Natural killer cell (primary cell): ENCODE measurements around the gene SNCG. TPM values are rescaled to one million over a fixed set of nuclear protein-coding genes. Genes with fewer than 3 reads are reported as not detected.

Experiments
- ATAC-seq, 3 donors: fragments of 150-1000 bp in 2 of 3; fragments of 200-7000 bp in 1 of 3; cut with Tn5 transposase; 1 replicate in 1 of 3; 2 replicates in 2 of 3; pipeline ENCODE4 v1.10.0; 2021; ENCODE audit warnings: mild to moderate bottlenecking in 2 of 3, moderate library complexity in 2 of 3
- DNase-seq, 2 donors: peaks; one replicate each; pipeline versions ENCODE4 v3.0.0 to v3.0.0-alpha.2; 2013 to 2021; ENCODE audit warnings: mixed read lengths in 1 of 2
- H3K27ac ChIP-seq: one replicate; pipeline ENCODE4 v1.5.1; 2013; ENCODE audit warnings: mild to moderate bottlenecking, low read length
- H3K27me3 ChIP-seq: one replicate; pipeline ENCODE4 v1.6.1; 2013; ENCODE audit warnings: low read length; ENCODE audit not compliant: control insufficient read depth, insufficient read depth
- H3K36me3 ChIP-seq: one replicate; pipeline ENCODE4 v1.6.1; 2013; ENCODE audit warnings: low read length; ENCODE audit not compliant: control insufficient read depth, insufficient read depth
- H3K4me1 ChIP-seq: one replicate; pipeline ENCODE4 v1.6.1; 2013; ENCODE audit warnings: low read length; ENCODE audit not compliant: control insufficient read depth, insufficient read depth
- H3K4me3 ChIP-seq: one replicate; pipeline ENCODE4 v1.5.1; 2013; ENCODE audit warnings: low read length
- H3K9me3 ChIP-seq: one replicate; pipeline ENCODE4 v1.6.1; 2013; ENCODE audit warnings: low read length; ENCODE audit not compliant: control insufficient read depth, insufficient read depth
- H3K27ac Mint-ChIP-seq, 2 donors: one replicate each; pipeline ENCODE4 v1.8.0; 2022; ENCODE audit warnings: mild to moderate bottlenecking in 2 of 2, mixed read lengths in 2 of 2, moderate library complexity in 1 of 2
- H3K27me3 Mint-ChIP-seq, 2 donors: one replicate each; pipeline ENCODE4 v1.8.0; 2022; ENCODE audit warnings: low read depth in 2 of 2, mixed read lengths in 2 of 2
- H3K36me3 Mint-ChIP-seq: one replicate; pipeline ENCODE4 v1.8.0; 2022; ENCODE audit warnings: mixed read lengths
- H3K4me1 Mint-ChIP-seq, 2 donors: one replicate each; pipeline ENCODE4 v1.8.0; 2022; ENCODE audit warnings: mixed read lengths in 2 of 2
- H3K4me3 Mint-ChIP-seq: one replicate; pipeline ENCODE4 v1.8.0; 2022; ENCODE audit warnings: mild to moderate bottlenecking, moderate library complexity, mixed read lengths
- H3K9me3 Mint-ChIP-seq, 2 donors: one replicate each; pipeline ENCODE4 v1.8.0; 2022; ENCODE audit warnings: mixed read lengths in 2 of 2
- WGBS: methylation state at CpG from one replicate; pipeline ENCODE4 v1.1.7; 2013; ENCODE audit warnings: missing lambda C conversion rate; ENCODE audit not compliant: insufficient coverage; 5-methylcytosine and 5-hydroxymethylcytosine counted together
- intact Hi-C: fragments of 100-400 bp; cut with micrococcal nuclease; formaldehyde crosslinking; loops from one replicate; pipeline ENCODE4 v1.14.2; 2022
- total RNA-seq, 4 donors: library from RNA; stranded (reverse); fragments of 120-200 nt in 1 of 4; gene quantifications; one replicate each; pipeline versions ENCODE4 v1.2.3 to v1.2.4, GENCODE V29; 2013 to 2022
- TF ChIP-seq, protein P1 (sequence below): fragments of 200-600 bp; IDR thresholded peaks from one replicate; pipeline ENCODE4 v1.8.0; 2022; ENCODE audit warnings: antibody characterized with exemption

SNCG gene
- total RNA-seq, 3 donors from 2014 or later (not counting 1 experiment from before 2014, with no cell fraction given), result not detected

DNA sequence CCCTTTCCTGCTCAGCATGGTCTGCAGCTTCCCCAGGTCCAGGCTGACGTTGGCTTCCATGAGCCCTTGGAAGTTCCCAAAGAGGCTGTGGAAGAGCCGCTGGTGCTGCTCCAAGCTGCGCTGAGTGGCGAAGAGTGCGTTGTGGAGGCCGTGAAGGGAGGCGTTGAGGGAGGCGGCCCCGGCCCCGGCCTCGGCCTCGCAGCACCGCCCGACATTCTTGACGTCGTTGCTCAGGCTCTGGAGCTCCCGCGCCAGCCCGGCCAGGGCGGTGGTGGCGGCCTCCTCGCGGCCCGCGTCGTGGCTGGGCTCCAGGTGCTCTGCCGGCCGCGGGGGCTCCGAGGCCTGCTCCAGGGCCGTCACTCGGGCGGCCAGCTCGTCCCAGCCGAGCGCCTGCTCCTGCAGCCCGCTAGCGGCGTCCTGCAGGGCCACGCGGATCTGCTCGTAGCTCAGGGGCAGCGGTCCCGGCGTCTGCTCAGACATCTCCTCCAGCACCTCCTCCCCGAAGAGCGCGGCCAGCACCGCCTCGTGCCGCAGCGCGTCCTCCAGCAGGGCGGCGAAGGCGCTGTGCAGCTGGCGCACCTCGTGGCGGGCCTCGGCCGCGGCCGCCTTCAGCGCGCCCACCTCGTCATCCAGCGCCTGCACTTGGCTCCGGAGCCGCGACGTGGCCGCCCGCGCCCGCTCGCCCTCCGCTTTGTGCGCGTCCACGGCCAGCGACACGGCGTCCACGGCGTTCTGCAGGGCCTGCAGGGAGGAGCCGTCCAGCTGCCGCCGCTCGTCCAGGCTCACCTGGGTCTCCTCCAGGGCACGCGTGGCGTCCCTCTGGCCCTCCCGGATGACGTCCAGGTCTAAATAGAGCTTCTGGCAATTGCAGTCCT, 15.7 kb upstream of the SNCG start:
- Mint-ChIP-seq H3K4me1 (peaks cover 3 to 6% of the 10 kb centered on the region in 2 donors), H3K27ac (no peak overlapping the region), H3K27me3 (peaks cover 0 to 7% of the 10 kb centered on the region in 2 donors), H3K36me3 (no peaks in the 10 kb centered on the region), H3K4me3 (no peak overlapping the region), H3K9me3 (no peaks in the 10 kb centered on the region)
- H3K27me3 ChIP-seq, result no peaks in the 10 kb centered on the region
- H3K9me3 ChIP-seq, result no peaks in the 10 kb centered on the region
- TF ChIP-seq, protein P1, sequence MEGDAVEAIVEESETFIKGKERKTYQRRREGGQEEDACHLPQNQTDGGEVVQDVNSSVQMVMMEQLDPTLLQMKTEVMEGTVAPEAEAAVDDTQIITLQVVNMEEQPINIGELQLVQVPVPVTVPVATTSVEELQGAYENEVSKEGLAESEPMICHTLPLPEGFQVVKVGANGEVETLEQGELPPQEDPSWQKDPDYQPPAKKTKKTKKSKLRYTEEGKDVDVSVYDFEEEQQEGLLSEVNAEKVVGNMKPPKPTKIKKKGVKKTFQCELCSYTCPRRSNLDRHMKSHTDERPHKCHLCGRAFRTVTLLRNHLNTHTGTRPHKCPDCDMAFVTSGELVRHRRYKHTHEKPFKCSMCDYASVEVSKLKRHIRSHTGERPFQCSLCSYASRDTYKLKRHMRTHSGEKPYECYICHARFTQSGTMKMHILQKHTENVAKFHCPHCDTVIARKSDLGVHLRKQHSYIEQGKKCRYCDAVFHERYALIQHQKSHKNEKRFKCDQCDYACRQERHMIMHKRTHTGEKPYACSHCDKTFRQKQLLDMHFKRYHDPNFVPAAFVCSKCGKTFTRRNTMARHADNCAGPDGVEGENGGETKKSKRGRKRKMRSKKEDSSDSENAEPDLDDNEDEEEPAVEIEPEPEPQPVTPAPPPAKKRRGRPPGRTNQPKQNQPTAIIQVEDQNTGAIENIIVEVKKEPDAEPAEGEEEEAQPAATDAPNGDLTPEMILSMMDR, result no peak
- peaks cover 7% of the 10 kb centered on the region for H3K4me1 ChIP-seq
- intact Hi-C loops, result no loop called here
- ATAC-seq (no peak), DNase-seq (no peak)
- 94% methylated on average over 94 of the region's 94 CpGs for WGBS
- H3K4me3 ChIP-seq, result no peak overlapping the region
- no peak overlapping the region for H3K27ac ChIP-seq
- H3K36me3 ChIP-seq, result no peaks in the 10 kb centered on the region

- TF ChIP-seq, protein P1, result no peak
- DNase-seq (no peak), ATAC-seq (no peak)
- no peak overlapping the region for H3K27ac Mint-ChIP-seq
- Histone ChIP-seq H3K4me3 (no peak overlapping the region), H3K4me1 (peaks cover 7% of the 10 kb centered on the region), H3K27ac (no peak overlapping the region), H3K9me3 (no peaks in the 10 kb centered on the region), H3K27me3 (no peaks in the 10 kb centered on the region), H3K36me3 (no peaks in the 10 kb centered on the region)
- no peaks in the 10 kb centered on the region for H3K36me3 Mint-ChIP-seq
- WGBS, result 94% methylated on average over 30 of the region's 30 CpGs
- no peaks in the 10 kb centered on the region for H3K9me3 Mint-ChIP-seq
- intact Hi-C loops, result no loop called here
- H3K27me3 Mint-ChIP-seq, result peaks cover 0 to 7% of the 10 kb centered on the region in 2 donors
- peaks cover 3 to 6% of the 10 kb centered on the region in 2 donors for H3K4me1 Mint-ChIP-seq
- no peak overlapping the region for H3K4me3 Mint-ChIP-seq
These were observed 14.9 kb upstream of the SNCG start for GRCh38 chr10:86943316-86944030.

GRCh38 chr10:86944031-86944419, 14.4 kb upstream of the SNCG start:
- Histone ChIP-seq H3K9me3 (no peaks in the 10 kb centered on the region), H3K27ac (no peak overlapping the region), H3K27me3 (no peaks in the 10 kb centered on the region), H3K36me3 (no peaks in the 10 kb centered on the region), H3K4me3 (no peak overlapping the region), H3K4me1 (peaks cover 7% of the 10 kb centered on the region)
- TF ChIP-seq, protein P1, result no peak
- 84% methylated on average over 4 of the region's 4 CpGs for WGBS
- DNase-seq, result no peak
- intact Hi-C loops, result no loop called here
- Mint-ChIP-seq H3K27ac (no peak overlapping the region), H3K9me3 (no peaks in the 10 kb centered on the region), H3K4me3 (no peak overlapping the region), H3K36me3 (no peaks in the 10 kb centered on the region), H3K27me3 (peaks cover 0 to 7% of the 10 kb centered on the region in 2 donors), H3K4me1 (peaks cover 3 to 6% of the 10 kb centered on the region in 2 donors)
- no peak for ATAC-seq
